Uterus (tissue), 2 donors: Measurements from ENCODE around the gene ZNF423.

ENCODE experiments used
- POLR2A ChIP-seq, 2 donors: fragments of 450-650 bp; IDR thresholded peaks; one replicate each; pipeline ENCODE4 v1.6.1; 2016; ENCODE audit warnings: antibody characterized with exemption in 2 of 2, mild to moderate bottlenecking in 1 of 2, moderate library complexity in 1 of 2
- TF ChIP-seq, protein P1 (sequence below), 4 experiments: fragments of 200-600 bp in 2 of 4; fragments of 450-650 bp in 2 of 4; sonication (generic) in 2 of 4; IDR thresholded peaks; one replicate each; pipeline ENCODE4 v1.5.1; 2016 to 2019; ENCODE audit warnings: antibody characterized with exemption in 4 of 4, mild to moderate bottlenecking in 2 of 4, moderate library complexity in 1 of 4

DNA sequence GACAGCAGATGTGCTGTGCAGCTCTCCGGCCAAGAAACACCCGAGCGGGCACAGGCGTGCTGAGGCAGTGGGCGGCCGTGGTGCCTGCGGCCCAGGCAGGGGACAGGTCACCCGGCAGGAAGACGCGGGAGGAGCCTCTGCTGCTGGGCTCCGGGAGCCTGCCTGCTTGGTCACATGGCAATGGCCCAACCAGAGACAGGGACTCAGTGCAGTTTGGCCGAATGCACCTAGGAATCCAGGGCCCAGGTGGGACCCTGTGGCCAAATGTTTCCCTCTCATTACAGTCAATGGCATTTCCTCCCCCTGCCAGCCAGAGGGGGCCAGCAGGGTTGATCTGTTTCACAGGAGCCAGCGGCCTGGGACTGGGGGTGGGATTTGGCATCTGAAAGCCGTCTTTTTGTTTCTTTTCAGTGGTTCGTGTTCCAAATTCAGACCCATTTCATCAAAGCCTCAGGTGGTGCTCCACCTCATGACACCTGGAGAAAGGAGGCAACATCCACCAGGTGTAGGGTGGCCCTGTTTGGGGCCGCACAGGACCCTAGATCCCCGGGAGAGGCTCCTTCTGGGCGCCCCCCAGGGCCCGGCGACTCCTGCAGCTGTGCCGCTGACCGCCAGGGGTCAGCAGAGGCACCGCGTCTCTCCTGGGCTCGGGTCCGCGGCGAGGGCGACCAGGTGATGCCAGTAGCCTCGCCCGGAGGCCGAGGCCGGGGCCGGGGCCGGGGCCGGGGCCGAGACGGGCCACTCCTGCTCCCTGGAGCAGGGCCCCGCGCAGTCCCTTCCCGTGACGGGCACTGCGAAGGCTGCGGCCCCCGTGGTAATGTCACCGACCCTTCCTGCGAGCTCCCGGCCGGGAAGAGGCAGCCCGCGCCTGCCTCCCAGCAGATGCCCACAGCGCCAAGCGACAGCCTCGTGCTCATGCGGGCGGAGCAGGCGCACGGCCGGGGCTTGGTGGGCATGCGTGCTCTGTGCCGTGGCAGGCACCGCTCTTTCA lies 363.8 kb downstream of the ZNF423 start:
- no peak for TF ChIP-seq POLR2A (IDR thresholded peaks at IDR 0.05)
- TF ChIP-seq, protein P1, sequence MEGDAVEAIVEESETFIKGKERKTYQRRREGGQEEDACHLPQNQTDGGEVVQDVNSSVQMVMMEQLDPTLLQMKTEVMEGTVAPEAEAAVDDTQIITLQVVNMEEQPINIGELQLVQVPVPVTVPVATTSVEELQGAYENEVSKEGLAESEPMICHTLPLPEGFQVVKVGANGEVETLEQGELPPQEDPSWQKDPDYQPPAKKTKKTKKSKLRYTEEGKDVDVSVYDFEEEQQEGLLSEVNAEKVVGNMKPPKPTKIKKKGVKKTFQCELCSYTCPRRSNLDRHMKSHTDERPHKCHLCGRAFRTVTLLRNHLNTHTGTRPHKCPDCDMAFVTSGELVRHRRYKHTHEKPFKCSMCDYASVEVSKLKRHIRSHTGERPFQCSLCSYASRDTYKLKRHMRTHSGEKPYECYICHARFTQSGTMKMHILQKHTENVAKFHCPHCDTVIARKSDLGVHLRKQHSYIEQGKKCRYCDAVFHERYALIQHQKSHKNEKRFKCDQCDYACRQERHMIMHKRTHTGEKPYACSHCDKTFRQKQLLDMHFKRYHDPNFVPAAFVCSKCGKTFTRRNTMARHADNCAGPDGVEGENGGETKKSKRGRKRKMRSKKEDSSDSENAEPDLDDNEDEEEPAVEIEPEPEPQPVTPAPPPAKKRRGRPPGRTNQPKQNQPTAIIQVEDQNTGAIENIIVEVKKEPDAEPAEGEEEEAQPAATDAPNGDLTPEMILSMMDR (IDR thresholded peaks at IDR 0.05): peak; percentile 86 to 96 (median 88)
